A673 (cell line): ENCODE measurements around the gene DGCR8. TPM values are rescaled to one million over a fixed set of nuclear protein-coding genes. Genes with fewer than 3 reads are reported as not detected.

Experiments used
- BruUV-seq: library from RNA; stranded (reverse); fragments of 400-500 nt; replicated peaks from 2 replicates; lab custom pipeline; 2021; lab: Mats Ljungman, UMichigan
- CTCF ChIA-PET: fragments of 300-600 bp; sonication (Branson Sonifier 250); formaldehyde crosslinking; loops from one replicate; lab custom pipeline; 2022; ENCODE audit warnings: antibody characterized with exemption; lab: Charles Lee
- POLR2A ChIA-PET: fragments of 300-600 bp; sonication (Branson Sonifier 250); formaldehyde crosslinking; loops from one replicate; lab custom pipeline; 2022; ENCODE audit warnings: antibody characterized with exemption; ENCODE audit not compliant: low non-redundant PET; lab: Charles Lee
- DNase-seq: peaks from one replicate; pipeline ENCODE4 v3.0.0-alpha.2; 2015; ENCODE audit warnings: low spot score
- H3K27ac ChIP-seq: fragments of 200-600 bp; sonication (generic); 2 replicates; pipeline ENCODE4 v1.5.1; 2016; ENCODE audit warnings: mixed run types, low read depth, mild to moderate bottlenecking, mixed read lengths, antibody characterized with exemption, low read length; ENCODE audit not compliant: poor library complexity, severe bottlenecking
- H3K27me3 ChIP-seq: fragments of 200-600 bp; sonication (generic); replicated peaks from 2 replicates; pipeline ENCODE4 v1.6.1; 2017; ENCODE audit warnings: mixed run types, low read depth, mild to moderate bottlenecking, mixed read lengths, antibody characterized with exemption, low read length; ENCODE audit not compliant: insufficient read depth, poor library complexity
- H3K36me3 ChIP-seq: fragments of 200-600 bp; sonication (generic); 2 replicates; pipeline ENCODE4 v1.6.1; 2016; ENCODE audit warnings: mixed run types, mild to moderate bottlenecking, mixed read lengths, antibody characterized with exemption, low read length; ENCODE audit not compliant: insufficient read depth, poor library complexity, severe bottlenecking
- H3K4me1 ChIP-seq: fragments of 200-600 bp; sonication (generic); 2 replicates; pipeline ENCODE4 v1.6.1; 2017; ENCODE audit warnings: mixed run types, mild to moderate bottlenecking, mixed read lengths, antibody characterized with exemption, low read length; ENCODE audit not compliant: insufficient read depth, poor library complexity, severe bottlenecking
- H3K4me3 ChIP-seq: fragments of 200-600 bp; sonication (generic); 2 replicates; pipeline ENCODE4 v1.5.1; 2016; ENCODE audit warnings: low read depth, mixed run types, mild to moderate bottlenecking, mixed read lengths, low read length; ENCODE audit not compliant: poor library complexity, severe bottlenecking
- H3K9me3 ChIP-seq: fragments of 200-600 bp; sonication (generic); 2 replicates; pipeline ENCODE4 v1.6.1; 2016; ENCODE audit warnings: mixed run types, low read depth, mild to moderate bottlenecking, mixed read lengths, antibody characterized with exemption, low read length; ENCODE audit not compliant: poor library complexity, severe bottlenecking
- EZH2 ChIP-seq: fragments of 200-600 bp; sonication (generic); IDR thresholded peaks from 2 replicates; pipeline ENCODE4 v1.6.1; 2017; ENCODE audit warnings: borderline replicate concordance, low read depth, mild to moderate bottlenecking, mixed read lengths, antibody characterized with exemption, low read length; ENCODE audit not compliant: poor library complexity, severe bottlenecking
- intact Hi-C: fragments of 100-400 bp; cut with micrococcal nuclease; formaldehyde crosslinking; loops from one replicate; pipeline ENCODE4 v1.10.0; 2022; ENCODE audit not compliant: unreplicated experiment
- total RNA-seq: library from RNA; stranded (reverse); gene quantifications from 2 replicates; pipeline ENCODE4 v1.2.3, GENCODE V29; 2021
- TF ChIP-seq, protein P1 (sequence below): fragments of 300-800, 200-600 bp; sonication (generic); conservative IDR thresholded peaks from 2 replicates; pipeline ENCODE4 v1.5.1; 2017; ENCODE audit warnings: low read depth, mild to moderate bottlenecking, antibody characterized with exemption, low read length, moderate library complexity, mixed read lengths

Gene DGCR8
- total RNA-seq, 1 experiment from 2014 or later: 63.2 TPM

DNA sequence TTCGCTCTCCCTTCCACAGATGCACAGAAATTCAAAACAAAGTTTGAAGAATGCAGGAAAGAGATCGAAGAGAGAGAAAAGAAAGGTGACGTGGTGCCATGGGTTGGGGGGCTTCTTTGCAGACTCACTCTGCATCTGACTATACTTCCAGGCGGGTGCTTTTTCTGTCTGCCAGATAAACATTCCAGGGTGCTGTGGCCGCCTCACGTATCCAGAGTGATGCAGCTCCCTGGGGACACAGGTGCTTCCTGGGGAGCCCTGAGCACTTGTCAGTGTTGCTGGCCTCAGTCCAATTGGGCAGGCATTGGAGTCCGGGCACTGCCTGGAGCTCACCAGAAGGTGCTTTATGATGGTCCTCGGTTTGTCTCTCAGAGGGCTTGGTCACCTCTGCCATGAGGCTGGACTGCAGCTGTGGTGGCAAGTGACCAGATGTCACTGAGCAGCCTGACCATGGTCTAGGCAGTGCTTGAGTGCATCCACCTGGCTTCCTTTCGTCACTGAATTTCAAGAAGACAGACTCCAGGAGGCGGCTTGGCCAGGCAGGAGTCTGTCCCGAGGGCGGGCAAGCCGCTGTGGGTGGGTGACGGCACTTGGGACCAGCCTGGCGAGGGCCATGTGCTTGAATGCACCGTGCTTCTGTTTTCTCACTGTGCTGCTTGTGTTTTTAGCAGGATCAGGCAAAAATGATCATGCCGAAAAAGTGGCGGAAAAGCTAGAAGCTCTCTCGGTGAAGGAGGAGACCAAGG, 46.4 kb downstream of the DGCR8 start:
- intact Hi-C loops: loop anchor here (5.0 kb wide), 1 partner anchor 154 kb away; no protein-coding TSS in a partner anchor
- Histone ChIP-seq H3K4me3 (no peak overlapping the region), H3K27ac (no peak overlapping the region), H3K4me1 (peaks cover 5% of the 10 kb centered on the region), H3K9me3 (no peaks in the 10 kb centered on the region), H3K36me3 (peaks cover 64% of the 10 kb centered on the region), H3K27me3 (no peaks in the 10 kb centered on the region)
- ChIA-PET CTCF (no interaction called here), POLR2A (no interaction called here)
- no peak for TF ChIP-seq EZH2
- TF ChIP-seq, protein P1, sequence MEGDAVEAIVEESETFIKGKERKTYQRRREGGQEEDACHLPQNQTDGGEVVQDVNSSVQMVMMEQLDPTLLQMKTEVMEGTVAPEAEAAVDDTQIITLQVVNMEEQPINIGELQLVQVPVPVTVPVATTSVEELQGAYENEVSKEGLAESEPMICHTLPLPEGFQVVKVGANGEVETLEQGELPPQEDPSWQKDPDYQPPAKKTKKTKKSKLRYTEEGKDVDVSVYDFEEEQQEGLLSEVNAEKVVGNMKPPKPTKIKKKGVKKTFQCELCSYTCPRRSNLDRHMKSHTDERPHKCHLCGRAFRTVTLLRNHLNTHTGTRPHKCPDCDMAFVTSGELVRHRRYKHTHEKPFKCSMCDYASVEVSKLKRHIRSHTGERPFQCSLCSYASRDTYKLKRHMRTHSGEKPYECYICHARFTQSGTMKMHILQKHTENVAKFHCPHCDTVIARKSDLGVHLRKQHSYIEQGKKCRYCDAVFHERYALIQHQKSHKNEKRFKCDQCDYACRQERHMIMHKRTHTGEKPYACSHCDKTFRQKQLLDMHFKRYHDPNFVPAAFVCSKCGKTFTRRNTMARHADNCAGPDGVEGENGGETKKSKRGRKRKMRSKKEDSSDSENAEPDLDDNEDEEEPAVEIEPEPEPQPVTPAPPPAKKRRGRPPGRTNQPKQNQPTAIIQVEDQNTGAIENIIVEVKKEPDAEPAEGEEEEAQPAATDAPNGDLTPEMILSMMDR: no peak
- DNase-seq: no peak
- BruUV-seq: no TSS peak

DNA sequence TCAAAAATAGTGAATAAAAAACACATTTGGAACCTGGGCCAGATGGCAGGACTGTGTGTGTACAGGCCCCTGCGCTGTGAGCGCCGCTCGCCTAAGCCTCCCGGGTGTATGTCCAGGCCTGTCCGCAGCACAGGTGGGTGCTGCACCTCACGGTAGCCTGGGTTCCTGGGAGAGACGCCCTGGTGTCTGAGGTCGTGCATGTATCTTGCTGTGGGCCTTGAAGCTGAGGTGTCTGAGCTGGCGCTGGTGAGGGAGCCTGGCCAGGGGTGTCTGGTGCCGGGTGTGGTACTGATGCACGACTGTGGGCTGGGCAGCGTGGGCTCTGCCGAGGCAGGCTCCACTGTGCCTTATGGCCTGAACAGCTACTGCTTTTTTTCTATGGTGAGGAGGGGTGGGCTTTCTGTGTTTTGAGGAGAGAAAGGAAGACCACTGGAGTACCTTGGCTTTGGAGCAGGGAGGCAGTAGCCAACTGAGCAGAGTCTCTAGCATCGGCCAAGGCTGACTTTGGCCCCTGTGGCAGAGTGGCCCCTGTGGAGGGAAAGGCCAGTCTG, 47.4 kb downstream of the DGCR8 start:
- ChIA-PET POLR2A (no interaction called here), CTCF (no interaction called here)
- intact Hi-C loops: loop anchor here (5.0 kb wide), 1 partner anchor 155 kb away; no protein-coding TSS in a partner anchor
- peaks cover 55% of the 10 kb centered on the region for H3K36me3 ChIP-seq
- TF ChIP-seq EZH2: no peak
- TF ChIP-seq, protein P1: no peak
- H3K4me3 ChIP-seq: no peak overlapping the region
- H3K9me3 ChIP-seq: no peaks in the 10 kb centered on the region
- BruUV-seq: no TSS peak
- H3K27me3 ChIP-seq: no peaks in the 10 kb centered on the region
- no peak for DNase-seq
- no peak overlapping the region for H3K27ac ChIP-seq
- H3K4me1 ChIP-seq: peaks cover 5% of the 10 kb centered on the region

DNA sequence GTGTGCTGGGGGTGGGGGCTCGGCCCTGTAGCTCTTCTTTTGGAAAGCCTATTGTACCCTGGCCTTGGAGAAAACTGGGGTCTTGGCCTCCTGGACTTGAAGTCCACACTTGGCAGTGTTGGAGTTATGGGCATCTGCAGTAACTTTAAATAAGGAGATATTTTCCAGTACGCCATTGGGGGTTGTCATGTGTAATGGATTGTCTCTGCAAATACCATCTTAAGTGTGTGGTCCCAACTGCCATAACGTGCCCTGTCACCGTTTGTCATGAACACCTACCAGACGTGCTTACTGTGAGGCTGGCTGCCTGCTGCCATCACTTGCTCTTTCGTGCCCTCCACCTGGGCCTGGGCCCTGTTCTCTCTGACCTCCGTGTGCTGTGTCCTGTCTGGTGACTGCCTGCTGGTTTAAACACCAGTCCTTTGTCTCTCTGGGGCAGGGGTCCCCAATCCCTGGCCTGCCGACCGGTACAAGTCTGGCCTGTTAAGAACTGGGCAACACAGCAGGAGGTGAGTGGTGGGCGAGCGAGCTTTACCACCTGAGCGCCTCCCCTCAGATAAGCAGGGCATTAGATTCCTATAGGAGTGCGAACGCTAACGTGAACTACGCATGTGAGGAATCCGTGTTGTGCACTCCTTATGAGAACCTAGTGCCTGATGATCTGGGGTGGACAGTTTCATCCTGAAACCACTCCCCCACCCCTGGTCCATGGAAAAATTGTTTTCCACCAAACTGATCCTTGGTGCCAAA, 48.0 kb downstream of the DGCR8 start:
- peaks cover 5% of the 10 kb centered on the region for H3K4me1 ChIP-seq
- peaks cover 50% of the 10 kb centered on the region for H3K36me3 ChIP-seq
- no peaks in the 10 kb centered on the region for H3K9me3 ChIP-seq
- ChIA-PET POLR2A (no interaction called here), CTCF (interaction anchor here (0.5 kb wide), 1 partner anchor 169 kb away, joined by 5 read pairs; no protein-coding TSS in a partner anchor)
- intact Hi-C loops: loop anchor here (5.0 kb wide), 1 partner anchor 156 kb away; no protein-coding TSS in a partner anchor
- no peak overlapping the region for H3K4me3 ChIP-seq
- no peak for DNase-seq
- BruUV-seq: no TSS peak
- TF ChIP-seq, protein P1: no peak
- TF ChIP-seq EZH2: no peak
- no peaks in the 10 kb centered on the region for H3K27me3 ChIP-seq
- H3K27ac ChIP-seq: no peak overlapping the region
